Lower leg skin (tissue), 4 donors: ENCODE measurements around the gene CLPSL1. TPM values are rescaled to one million over a fixed set of nuclear protein-coding genes. Genes with fewer than 3 reads are reported as not detected.

ENCODE experiments used
- DNase-seq, 2 donors: peaks; one replicate each; pipeline ENCODE4 v3.0.0-alpha.2; 2019; ENCODE audit warnings: low spot score in 2 of 2
- H3K4me3 ChIP-seq: fragments of 200-600 bp; sonication (generic); 2 replicates; pipeline ENCODE4 v1.5.1; 2017; ENCODE audit warnings: mild to moderate bottlenecking, low read depth; ENCODE audit not compliant: poor library complexity, severe bottlenecking
- CTCF ChIP-seq, 3 donors: fragments of 450-650 bp; IDR thresholded peaks; one replicate each; pipeline ENCODE4 v1.5.1; 2016; ENCODE audit warnings: antibody characterized with exemption in 3 of 3, mild to moderate bottlenecking in 3 of 3, moderate library complexity in 2 of 3
- POLR2A ChIP-seq, 2 donors: fragments of 450-650 bp; IDR thresholded peaks; one replicate each; pipeline ENCODE4 v1.6.1; 2016 to 2017; ENCODE audit warnings: antibody characterized with exemption in 2 of 2, mild to moderate bottlenecking in 1 of 2, moderate library complexity in 1 of 2
- WGBS, 2 donors: methylation state at CpG; one replicate each; pipeline ENCODE4 v1.1.5; 2018; 5-methylcytosine and 5-hydroxymethylcytosine counted together
- intact Hi-C: fragments of 100-400 bp; cut with DNase I; formaldehyde crosslinking; loops from one replicate; pipeline ENCODE4 v1.15.0; 2023; ENCODE audit warnings: low total_unique reads
- total RNA-seq, 4 donors: library from RNA; depleted of rRNA; stranded (reverse); fragments of >200 nt; gene quantifications; one replicate each; pipeline ENCODE4 v1.1.0, GENCODE V29; 2016

The CLPSL1 gene
- total RNA-seq, 4 donors from 2014 or later: not detected

- DNase-seq: no peak
- 77 to 78% methylated on average over 10 of the region's 10 CpGs for WGBS, 2 donors
- no peak for TF ChIP-seq CTCF (IDR thresholded peaks at IDR 0.05)
- no peak for TF ChIP-seq POLR2A (IDR thresholded peaks at IDR 0.05)
- no peak overlapping the region for H3K4me3 ChIP-seq
- intact Hi-C loops: no loop called here
Observed at GRCh38 chr6:35777356-35778102, 3.3 kb upstream of the CLPSL1 start.

GRCh38 chr6:35778437-35778836, 2.4 kb upstream of the CLPSL1 start:
- no peak for DNase-seq
- H3K4me3 ChIP-seq: no peak overlapping the region
- 42 to 73% methylated on average over 2 of the region's 2 CpGs for WGBS, 2 donors
- intact Hi-C loops: no loop called here
- no peak for TF ChIP-seq POLR2A (IDR thresholded peaks at IDR 0.05)
- TF ChIP-seq CTCF (IDR thresholded peaks at IDR 0.05): no peak

GRCh38 chr6:35781290-35781689, 471 bp downstream of the CLPSL1 start:
- intact Hi-C loops: no loop called here
- TF ChIP-seq POLR2A (IDR thresholded peaks at IDR 0.05) (no peak), CTCF (IDR thresholded peaks at IDR 0.05) (no peak)
- H3K4me3 ChIP-seq: no peak overlapping the region
- DNase-seq: no peak
- 84 to 95% methylated on average over 2 of the region's 2 CpGs for WGBS, 2 donors

GRCh38 chr6:35782424-35782823, 1.6 kb downstream of the CLPSL1 start:
- no peak overlapping the region for H3K4me3 ChIP-seq
- WGBS, 2 donors: 36 to 48% methylated on average over 3 of the region's 3 CpGs
- no peak for DNase-seq
- intact Hi-C loops: no loop called here
- no peak for TF ChIP-seq POLR2A (IDR thresholded peaks at IDR 0.05)
- TF ChIP-seq CTCF (IDR thresholded peaks at IDR 0.05): no peak

GRCh38 chr6:35784200-35784599, 3.4 kb downstream of the CLPSL1 start:
- DNase-seq: no peak
- TF ChIP-seq CTCF (IDR thresholded peaks at IDR 0.05) (no peak), POLR2A (IDR thresholded peaks at IDR 0.05) (no peak)
- intact Hi-C loops: no loop called here
- whole genome bisulfite sequencing, 2 donors: 32 to 47% methylated on average over 2 of the region's 2 CpGs
- H3K4me3 ChIP-seq: no peak overlapping the region

GRCh38 chr6:35786272-35786671, 5.5 kb downstream of the CLPSL1 start:
- 60 to 69% methylated on average over 2 of the region's 2 CpGs for WGBS, 2 donors
- intact Hi-C loops: no loop called here
- TF ChIP-seq POLR2A (IDR thresholded peaks at IDR 0.05) (no peak), CTCF (IDR thresholded peaks at IDR 0.05) (no peak)
- H3K4me3 ChIP-seq: no peak overlapping the region
- no peak for DNase-seq
